Measurements from ENCODE around the gene TYW1. TPM values are rescaled to one million over a fixed set of nuclear protein-coding genes. Genes with fewer than 3 reads are reported as not detected.
"Not testable (repeated sequence)": the region's sequence is repeated elsewhere in the genome, so short reads cannot be mapped to it uniquely, and the experiment has no call there.

Gene TYW1
- total RNA-seq, 2 donors from 2014 or later = 11.1 to 16.2 TPM

DNA sequence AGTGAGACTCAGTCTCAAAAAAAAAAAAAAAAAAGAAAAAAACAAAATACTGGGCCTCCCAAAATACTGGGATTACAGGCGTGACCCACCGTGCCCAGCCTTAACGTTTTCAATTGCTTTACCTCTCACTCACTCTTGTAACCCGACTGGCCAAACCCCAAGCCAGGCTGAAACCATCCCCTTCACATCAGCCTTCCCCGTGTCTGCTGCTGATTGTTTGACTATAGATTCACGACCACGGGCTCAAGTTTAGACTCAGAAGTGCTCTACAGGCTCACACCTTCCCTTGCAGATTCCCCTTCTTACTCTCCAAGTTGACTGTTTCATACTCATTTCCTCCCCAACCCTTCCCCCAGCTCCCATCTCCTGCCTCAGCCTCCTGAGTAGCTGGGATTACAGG, 22.3 kb downstream of the TYW1 start:
- no peaks in the 10 kb centered on the region for H3K9me3 Mint-ChIP-seq
- H3K36me3 Mint-ChIP-seq (ENCODE audit: low read depth) = peaks cover 95% of the 10 kb centered on the region
- no peaks in the 10 kb centered on the region for H3K4me1 Mint-ChIP-seq
- no peaks in the 10 kb centered on the region for H3K27me3 Mint-ChIP-seq
- ATAC-seq (replicated peaks) = peak; percentile 30
- no peak overlapping the region for H3K4me3 Mint-ChIP-seq
- H3K27ac Mint-ChIP-seq = peak overlapping the region; percentile 66

DNA sequence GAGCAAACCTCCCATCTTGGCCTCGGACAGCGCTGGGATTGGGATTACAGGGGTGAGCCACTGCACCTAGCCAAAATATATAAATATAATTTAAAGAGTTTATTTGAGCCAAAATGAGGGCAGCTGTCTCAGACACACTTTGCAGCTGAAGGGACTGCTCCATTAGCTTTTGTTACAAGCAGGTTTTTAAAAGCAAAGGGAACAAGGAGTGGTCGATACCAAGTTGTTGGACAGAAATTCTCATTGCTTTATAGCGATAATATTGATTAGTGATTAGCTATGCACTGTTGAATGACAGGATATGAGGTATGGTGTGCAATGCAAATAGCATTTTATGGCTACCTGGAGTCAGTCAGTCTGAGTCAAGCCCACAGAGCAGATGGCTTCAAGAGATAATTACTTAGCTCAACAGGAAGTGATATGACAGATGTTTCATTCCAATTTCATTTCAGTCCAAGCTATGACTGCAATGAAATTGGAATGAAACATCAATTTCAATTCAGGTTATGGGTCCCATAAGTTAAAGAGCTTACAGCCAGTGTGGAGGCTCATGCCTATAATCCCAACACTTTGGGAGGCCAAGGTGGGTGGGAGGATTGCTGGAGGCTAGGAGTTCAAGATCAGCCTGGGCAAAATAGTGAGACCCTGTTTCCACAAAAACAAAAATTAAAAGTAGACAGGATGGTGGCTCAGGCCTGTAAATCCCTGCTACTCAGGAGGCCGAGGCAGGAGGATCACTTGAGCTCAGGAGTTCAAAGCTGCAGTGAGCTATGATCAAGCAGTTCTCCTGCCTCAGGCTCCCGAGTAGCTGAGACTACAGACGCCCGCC, 23.1 kb downstream of the TYW1 start:
- Mint-ChIP-seq H3K9me3 (no peaks in the 10 kb centered on the region), H3K4me3 (no peak overlapping the region), H3K27ac (peak overlapping the region; percentile 66), H3K36me3 (ENCODE audit: low read depth) (peaks cover 95% of the 10 kb centered on the region), H3K4me1 (no peaks in the 10 kb centered on the region), H3K27me3 (no peaks in the 10 kb centered on the region)
- ATAC-seq (replicated peaks) = peak; percentile 93

DNA sequence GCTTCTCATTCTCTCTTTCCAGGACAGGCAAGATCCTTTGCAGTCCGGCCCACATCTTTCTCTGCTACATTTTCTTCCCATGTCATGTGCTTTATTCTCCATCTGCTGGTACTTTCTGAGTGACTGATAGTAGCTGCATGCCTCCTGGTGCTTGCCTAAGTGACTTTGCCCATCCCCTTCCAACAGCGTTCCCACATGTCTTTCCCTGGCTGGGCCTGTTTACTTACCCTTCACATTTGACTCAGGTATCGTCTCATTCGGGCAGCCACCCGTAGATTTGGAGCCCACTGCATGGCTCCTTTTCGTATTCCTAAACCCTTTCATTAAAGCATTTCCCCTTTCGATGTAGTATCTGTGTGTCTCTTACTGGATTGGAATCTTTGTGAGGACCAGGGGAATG, 24.6 kb downstream of the TYW1 start:
- H3K27me3 Mint-ChIP-seq = no peaks in the 10 kb centered on the region
- H3K36me3 Mint-ChIP-seq (ENCODE audit: low read depth) = peaks cover 95% of the 10 kb centered on the region
- no peaks in the 10 kb centered on the region for H3K4me1 Mint-ChIP-seq
- ATAC-seq (replicated peaks) = no peak
- H3K4me3 Mint-ChIP-seq = no peak overlapping the region
- no peaks in the 10 kb centered on the region for H3K9me3 Mint-ChIP-seq
- H3K27ac Mint-ChIP-seq = no peak overlapping the region

DNA sequence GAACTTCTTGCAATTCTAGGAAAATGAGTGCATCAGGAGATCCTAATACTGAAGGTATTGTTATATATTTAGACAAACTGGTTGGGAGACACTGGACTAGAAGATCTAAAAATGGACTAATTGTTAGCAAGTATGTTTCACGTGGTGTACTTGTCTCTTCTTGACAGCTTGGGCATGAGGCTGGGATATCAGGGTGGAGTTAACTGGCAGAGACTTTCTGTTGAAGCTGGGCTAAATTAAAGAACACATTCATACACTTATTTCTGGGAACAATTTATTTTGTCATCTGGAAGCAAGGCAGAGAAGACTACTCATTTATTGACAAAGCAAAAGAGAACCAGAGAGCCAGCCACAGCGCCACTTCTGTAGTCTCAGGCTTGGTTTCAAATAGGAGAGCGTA, 25.9 kb downstream of the TYW1 start:
- Mint-ChIP-seq H3K9me3 (no peaks in the 10 kb centered on the region), H3K4me1 (no peaks in the 10 kb centered on the region), H3K36me3 (ENCODE audit: low read depth) (peaks cover 98% of the 10 kb centered on the region), H3K27me3 (no peaks in the 10 kb centered on the region), H3K4me3 (no peak overlapping the region), H3K27ac (peak overlapping the region; percentile 4)
- no peak for ATAC-seq (replicated peaks)

DNA sequence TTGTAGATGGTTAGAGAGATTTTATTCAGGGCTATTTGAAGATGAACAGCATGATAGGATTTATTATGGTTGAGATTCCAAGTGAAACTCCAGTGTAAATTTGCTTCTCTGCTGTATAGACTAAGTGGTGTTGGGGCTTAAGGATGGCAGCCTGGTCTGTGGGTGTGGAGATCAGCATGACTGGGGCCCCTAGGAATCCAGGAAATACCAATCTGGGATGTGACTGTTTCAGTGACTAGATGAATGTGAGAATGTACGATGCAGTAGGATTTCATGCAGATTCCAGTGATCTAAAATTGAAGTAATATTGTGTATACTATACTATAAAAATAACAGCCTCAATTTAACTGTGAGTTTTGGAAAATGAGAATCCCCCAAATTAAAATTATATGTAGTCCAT, 28.8 kb downstream of the TYW1 start:
- H3K4me1 Mint-ChIP-seq; H3K27ac Mint-ChIP-seq; H3K9me3 Mint-ChIP-seq; H3K27me3 Mint-ChIP-seq; H3K4me3 Mint-ChIP-seq; ATAC-seq (replicated peaks): not testable (repeated sequence)
- H3K36me3 Mint-ChIP-seq (ENCODE audit: low read depth) = peaks cover 98% of the 10 kb centered on the region

DNA sequence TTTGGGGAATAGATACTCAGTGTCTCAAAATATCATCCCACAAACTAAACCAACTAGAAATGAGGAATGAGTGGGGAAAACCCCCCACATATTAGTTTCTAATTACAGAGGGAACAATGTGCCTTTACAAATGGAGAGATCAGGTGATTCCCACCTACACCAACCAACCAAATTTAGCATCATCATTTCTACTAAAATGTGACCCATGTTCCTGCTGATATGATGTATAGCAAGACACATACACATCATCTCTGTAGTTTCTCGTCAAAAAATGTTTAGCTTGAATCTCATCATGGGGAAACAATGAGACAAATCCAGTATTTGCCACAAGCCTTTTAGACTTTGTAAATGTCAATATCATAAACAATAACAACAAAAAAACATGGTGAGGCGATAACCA, 35.1 kb downstream of the TYW1 start:
- H3K36me3 Mint-ChIP-seq (ENCODE audit: low read depth) = peaks cover 71% of the 10 kb centered on the region
- peak; percentile 56 for ATAC-seq (replicated peaks)
- not testable (repeated sequence) for H3K4me3 Mint-ChIP-seq, H3K27me3 Mint-ChIP-seq, H3K4me1 Mint-ChIP-seq, H3K9me3 Mint-ChIP-seq, H3K27ac Mint-ChIP-seq

DNA sequence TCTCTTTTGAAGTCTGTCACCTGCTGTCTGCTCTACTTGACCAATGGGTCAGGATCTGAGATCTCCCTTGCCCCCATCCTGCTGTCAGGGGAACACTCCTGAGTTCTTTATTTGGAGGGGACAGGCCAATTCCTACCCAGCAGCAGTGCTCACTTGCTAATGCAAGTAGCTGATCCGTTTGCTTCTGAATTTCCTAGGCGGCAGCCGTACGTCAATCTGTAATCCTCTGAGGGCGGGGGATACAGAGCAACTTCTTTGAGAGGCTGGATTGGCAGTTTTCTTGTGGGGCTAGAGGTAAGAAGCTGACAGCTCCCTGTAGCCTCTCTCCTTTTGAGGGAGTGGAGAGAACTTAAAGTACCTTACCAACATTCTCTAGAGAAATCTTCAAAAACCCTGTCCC, 36.6 kb downstream of the TYW1 start:
- ATAC-seq (replicated peaks) = no peak
- Mint-ChIP-seq H3K36me3 (ENCODE audit: low read depth) (peaks cover 56% of the 10 kb centered on the region), H3K4me1 (no peaks in the 10 kb centered on the region), H3K27me3 (no peaks in the 10 kb centered on the region), H3K27ac (no peak overlapping the region), H3K4me3 (no peak overlapping the region), H3K9me3 (no peaks in the 10 kb centered on the region)

DNA sequence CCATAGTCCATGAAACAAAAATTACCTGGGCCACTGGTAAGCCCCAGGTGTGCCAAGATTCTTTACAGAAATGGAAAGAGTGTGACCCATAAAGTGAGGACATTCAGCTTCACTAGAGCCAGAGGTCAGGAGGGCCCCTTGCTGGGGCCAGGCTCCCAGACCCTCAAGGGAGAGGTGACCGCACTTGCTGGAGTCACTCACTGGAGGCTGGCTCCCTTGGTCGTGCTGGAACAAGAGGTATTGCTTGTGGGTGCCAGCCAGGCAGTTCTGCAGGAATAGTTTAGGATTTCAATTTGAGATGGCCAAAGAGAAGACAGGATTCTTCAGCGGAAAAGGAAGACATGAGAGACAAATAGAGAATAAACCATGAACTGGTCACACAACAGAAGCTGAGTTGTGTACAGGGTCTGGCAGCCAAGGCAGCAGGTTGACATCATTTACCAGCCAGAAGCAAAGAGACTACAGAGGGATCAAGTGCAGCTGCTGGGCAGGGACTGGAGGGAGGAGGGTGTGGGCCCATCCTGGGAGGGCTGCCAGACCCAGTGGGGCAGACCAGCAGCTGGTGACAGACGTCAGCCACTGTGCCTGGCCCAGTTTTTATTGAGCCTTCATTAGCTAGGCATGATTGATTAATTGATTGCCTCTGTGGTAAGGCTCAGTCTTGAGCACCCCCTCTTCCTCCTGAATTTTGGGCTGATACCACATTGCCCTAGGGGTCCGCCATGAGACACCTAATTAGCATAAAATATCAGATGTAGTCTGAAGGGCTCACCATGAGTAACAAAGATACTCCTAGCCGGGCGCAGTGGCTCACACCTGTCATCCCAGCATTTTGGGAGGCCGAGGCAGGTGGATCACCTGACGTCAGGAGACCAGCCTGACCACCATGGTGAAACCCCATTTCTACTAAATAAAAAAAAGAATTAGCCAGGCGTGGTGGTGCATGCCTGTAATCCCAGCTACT, 40.1 kb downstream of the TYW1 start:
- not testable (repeated sequence) for H3K27ac Mint-ChIP-seq; H3K4me3 Mint-ChIP-seq; ATAC-seq (replicated peaks); H3K4me1 Mint-ChIP-seq; H3K27me3 Mint-ChIP-seq; H3K9me3 Mint-ChIP-seq
- peaks cover 31% of the 10 kb centered on the region for H3K36me3 Mint-ChIP-seq (ENCODE audit: low read depth)

DNA sequence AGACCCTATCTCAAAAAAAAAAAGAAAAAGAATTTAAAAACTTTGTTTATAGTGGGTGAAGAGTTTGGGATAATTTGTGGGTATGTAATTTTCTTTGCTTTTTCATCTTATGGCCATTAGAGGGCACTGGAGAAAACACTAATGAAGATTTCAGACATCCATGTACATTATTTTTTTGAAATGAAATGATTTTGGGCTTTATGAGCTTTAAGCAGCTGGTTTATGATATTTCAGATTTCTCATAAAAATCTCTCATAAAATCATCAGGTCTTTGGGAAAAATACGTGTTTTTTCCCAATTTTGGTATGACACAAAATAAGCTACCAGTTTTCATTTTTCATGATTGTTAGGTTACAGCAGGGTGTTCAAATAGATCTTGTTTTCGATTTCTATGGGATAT, 44.2 kb downstream of the TYW1 start:
- H3K9me3 Mint-ChIP-seq; H3K27me3 Mint-ChIP-seq; ATAC-seq (replicated peaks); H3K27ac Mint-ChIP-seq; H3K4me1 Mint-ChIP-seq; H3K4me3 Mint-ChIP-seq: not testable (repeated sequence)
- H3K36me3 Mint-ChIP-seq (ENCODE audit: low read depth) = peaks cover 12% of the 10 kb centered on the region

DNA sequence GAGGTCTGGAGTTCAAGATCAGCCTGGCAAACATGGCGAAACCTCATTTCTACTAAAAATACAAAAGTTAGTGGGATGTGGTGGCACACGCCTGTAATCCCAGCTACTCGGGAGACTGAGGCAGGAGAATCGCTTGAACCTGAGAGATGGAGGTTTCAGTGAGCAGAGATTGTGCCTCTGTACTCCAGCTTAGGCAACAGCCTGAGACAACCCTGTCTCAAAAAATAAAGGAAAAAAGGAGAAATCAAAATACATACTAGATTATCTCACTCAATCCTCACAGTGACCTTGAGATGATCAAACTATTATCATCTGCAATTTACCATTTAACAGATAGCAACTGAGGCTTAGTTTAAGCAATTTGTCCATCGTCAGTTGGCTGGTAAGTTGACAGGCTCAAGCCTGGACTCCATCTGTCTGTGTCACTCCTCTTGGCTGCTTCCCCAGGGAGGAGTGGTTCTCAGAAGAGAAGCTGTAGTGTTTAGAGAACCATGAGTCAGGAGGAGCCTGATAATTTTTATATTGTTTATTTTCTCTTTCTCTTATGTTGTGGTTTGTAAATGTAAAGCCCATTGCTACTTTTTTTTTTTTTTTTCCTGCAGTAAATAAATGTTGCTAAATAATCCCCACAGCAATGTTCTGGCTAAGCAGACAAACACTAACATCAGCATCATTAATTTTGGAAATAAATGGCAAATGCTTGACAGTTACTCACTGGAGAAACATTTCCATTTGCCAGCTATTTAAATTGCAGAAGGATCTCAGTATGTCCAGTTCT, 46.3 kb downstream of the TYW1 start:
- H3K27me3 Mint-ChIP-seq; H3K4me3 Mint-ChIP-seq; H3K36me3 Mint-ChIP-seq (ENCODE audit: low read depth); H3K4me1 Mint-ChIP-seq; ATAC-seq (replicated peaks); H3K9me3 Mint-ChIP-seq; H3K27ac Mint-ChIP-seq: not testable (repeated sequence)

DNA sequence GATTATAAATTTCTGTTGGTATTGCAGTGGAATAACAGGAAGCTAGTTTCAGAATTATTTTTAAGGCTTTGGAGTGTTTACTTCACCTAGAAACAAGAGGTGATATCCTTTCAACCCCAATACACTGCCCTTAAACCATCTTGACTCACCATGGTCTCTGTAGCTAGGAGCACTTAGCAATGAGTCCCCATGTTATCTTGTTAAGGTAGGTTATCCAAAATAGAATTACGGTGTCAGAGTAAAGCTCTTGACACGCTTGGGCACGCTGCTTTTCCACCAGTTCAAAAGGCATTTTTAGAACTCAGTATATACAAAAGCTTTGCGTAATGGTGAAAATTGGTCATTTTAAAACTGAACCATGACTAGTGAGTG, 46.9 kb downstream of the TYW1 start:
- not testable (repeated sequence) for H3K9me3 Mint-ChIP-seq; H3K4me1 Mint-ChIP-seq; H3K4me3 Mint-ChIP-seq; H3K27me3 Mint-ChIP-seq; H3K27ac Mint-ChIP-seq; ATAC-seq (replicated peaks)
- H3K36me3 Mint-ChIP-seq (ENCODE audit: low read depth) = peaks cover 13% of the 10 kb centered on the region

DNA sequence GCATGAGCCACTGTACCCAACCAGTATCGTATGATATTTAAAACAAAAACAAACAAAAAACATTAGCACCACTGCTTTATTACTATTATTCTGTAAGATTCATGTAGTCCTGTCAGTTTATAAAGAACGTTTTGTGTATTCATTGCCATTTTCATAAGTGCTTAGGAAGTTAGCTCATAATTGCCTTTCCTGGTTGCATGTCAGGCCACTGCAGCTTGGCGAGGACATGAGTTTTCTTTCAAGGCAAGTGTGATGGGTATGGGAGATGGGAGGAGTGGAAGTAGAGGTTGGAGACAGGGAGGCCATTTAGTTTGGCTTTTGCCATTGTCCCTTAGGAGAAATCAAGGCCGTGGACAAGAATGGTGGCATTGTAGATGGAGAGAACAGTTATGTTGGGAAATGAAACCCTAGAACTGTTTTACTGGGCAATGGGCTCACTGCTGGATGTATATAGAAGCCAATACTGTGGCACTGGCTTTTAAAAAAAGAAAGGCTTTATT, 48.9 kb downstream of the TYW1 start:
- Mint-ChIP-seq H3K36me3 (ENCODE audit: low read depth) (peaks cover 33% of the 10 kb centered on the region), H3K27ac (peak overlapping the region; percentile 7), H3K27me3 (no peaks in the 10 kb centered on the region), H3K4me1 (peaks cover 3% of the 10 kb centered on the region), H3K4me3 (no peak overlapping the region), H3K9me3 (no peaks in the 10 kb centered on the region)
- ATAC-seq (replicated peaks) = no peak

DNA sequence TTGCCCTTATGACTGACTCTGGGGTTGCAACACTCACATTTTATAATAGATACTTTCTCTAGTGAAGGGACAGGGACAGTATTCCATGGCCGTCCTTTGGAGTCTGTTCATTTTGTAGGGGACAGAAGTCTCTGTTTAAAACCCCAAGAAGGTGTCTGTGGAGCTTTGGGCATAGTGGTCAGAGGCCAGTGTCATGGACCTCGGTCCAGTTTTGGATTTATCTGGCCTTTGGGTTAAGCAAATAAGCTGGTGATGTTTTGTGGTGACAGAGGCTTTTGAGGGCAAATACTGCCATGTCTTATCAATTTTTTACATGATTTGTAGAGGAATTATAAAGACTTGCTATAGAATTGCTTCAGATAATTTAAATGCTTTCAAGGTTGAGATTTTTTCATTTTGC, 50.2 kb downstream of the TYW1 start:
- H3K36me3 Mint-ChIP-seq (ENCODE audit: low read depth) = peaks cover 45% of the 10 kb centered on the region
- not testable (repeated sequence) for H3K27me3 Mint-ChIP-seq; H3K27ac Mint-ChIP-seq; ATAC-seq (replicated peaks); H3K4me3 Mint-ChIP-seq; H3K4me1 Mint-ChIP-seq; H3K9me3 Mint-ChIP-seq

DNA sequence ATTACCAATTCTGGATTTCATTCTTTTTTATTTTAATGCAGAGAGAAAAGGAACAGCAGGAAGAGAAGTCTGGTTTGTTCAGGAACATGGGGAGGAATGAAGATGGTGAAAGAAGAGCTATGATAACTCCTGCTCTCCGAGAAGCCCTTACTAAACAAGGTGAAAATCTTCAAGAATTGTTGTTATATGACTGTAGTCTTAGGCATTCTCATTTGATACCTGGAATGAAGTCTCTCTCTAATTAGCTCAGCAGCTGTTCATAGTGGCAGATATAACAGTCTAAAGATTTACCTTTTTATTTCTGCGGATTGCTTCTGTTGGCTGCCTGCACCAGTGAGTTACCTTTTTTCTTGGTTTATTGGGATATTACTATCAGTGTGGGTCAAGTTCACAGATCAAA, 53.3 kb downstream of the TYW1 start:
- not testable (repeated sequence) for H3K9me3 Mint-ChIP-seq; H3K27me3 Mint-ChIP-seq; H3K4me3 Mint-ChIP-seq; H3K4me1 Mint-ChIP-seq; ATAC-seq (replicated peaks)
- peak overlapping the region; percentile 22 for H3K27ac Mint-ChIP-seq
- peaks cover 69% of the 10 kb centered on the region for H3K36me3 Mint-ChIP-seq (ENCODE audit: low read depth)

Measured in activated T-helper 17 cell treated with anti-CD3 and anti-CD28 coated beads, Interleukin-2, amount 50 U/mL, for 72 hours (primary cell).